Uterus (tissue), 2 donors: ENCODE measurements around the gene PIGR.

Experiments
- CTCF ChIP-seq, 4 experiments: fragments of 200-600 bp in 2 of 4; fragments of 450-650 bp in 2 of 4; sonication (generic) in 2 of 4; IDR thresholded peaks; one replicate each; pipeline ENCODE4 v1.5.1; 2016 to 2019; ENCODE audit warnings: antibody characterized with exemption in 4 of 4, mild to moderate bottlenecking in 2 of 4, moderate library complexity in 1 of 4
- POLR2A ChIP-seq, 2 donors: fragments of 450-650 bp; IDR thresholded peaks; one replicate each; pipeline ENCODE4 v1.6.1; 2016; ENCODE audit warnings: antibody characterized with exemption in 2 of 2, mild to moderate bottlenecking in 1 of 2, moderate library complexity in 1 of 2

- TF ChIP-seq POLR2A (IDR thresholded peaks at IDR 0.05) (no peak), CTCF (IDR thresholded peaks at IDR 0.05) (no peak)
Observed at GRCh38 chr1:206978259-206978658, 32.0 kb upstream of the PIGR start.
